Measurements from ENCODE around the gene MRTO4.
"Not testable (repeated sequence)": the region's sequence is repeated elsewhere in the genome, so short reads cannot be mapped to it uniquely, and the experiment has no call there.

Gene MRTO4

DNA sequence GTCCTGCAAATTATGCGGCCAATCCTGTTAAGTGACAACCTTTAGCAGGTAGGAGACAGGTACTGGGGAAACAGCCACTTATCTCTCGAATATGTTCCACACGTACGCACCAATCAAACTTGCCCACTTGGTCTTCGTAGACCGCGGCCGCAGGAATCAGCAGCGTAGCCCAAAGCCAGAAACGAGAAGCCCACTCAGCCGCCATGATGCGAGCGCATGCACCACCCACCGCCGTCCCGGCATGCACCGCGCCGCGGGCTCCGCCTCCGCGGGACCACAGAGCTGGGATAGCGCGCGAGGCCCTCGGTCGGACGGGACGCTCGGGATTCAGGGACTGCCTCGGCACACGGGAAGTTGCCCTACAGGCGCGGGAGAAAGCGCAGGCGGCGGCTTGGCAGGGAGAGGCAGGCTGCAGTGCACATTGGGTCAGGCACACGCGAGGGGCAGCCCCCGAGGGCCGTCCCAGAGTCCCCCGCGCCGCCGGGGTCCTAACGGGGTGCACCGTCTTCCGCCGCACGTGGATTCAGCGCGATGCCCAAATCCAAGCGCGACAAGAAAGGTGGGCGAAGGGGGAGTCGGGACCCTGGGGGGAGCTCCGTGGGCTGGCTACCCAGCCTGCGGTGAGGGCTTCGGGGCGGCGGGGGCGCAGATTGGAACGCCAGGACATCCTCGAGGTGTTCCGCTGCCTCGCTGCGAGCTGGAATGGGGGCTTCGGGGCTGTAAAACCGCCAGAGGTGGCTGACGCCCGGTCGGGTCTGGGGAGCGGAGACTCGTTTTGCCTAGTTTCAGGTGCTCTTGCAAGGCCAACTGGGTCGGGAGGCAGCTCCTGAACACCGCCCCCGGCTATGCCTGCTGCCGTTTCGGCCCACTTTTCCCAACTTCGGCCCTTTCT is at the start of gene MRTO4, which contains the start of gene EMC1:
Gene MRTO4, plus strand, starts transcription at position 501 of the 892 bp plus-strand sequence. Its CDS starts 31 bp downstream, at position 532.
Gene EMC1, minus strand, starts transcription at position 220 of the 892 bp plus-strand sequence. Its CDS starts 15 bp downstream, at position 205.
- peak; percentile 33 to 92 for DNase-seq

DNA sequence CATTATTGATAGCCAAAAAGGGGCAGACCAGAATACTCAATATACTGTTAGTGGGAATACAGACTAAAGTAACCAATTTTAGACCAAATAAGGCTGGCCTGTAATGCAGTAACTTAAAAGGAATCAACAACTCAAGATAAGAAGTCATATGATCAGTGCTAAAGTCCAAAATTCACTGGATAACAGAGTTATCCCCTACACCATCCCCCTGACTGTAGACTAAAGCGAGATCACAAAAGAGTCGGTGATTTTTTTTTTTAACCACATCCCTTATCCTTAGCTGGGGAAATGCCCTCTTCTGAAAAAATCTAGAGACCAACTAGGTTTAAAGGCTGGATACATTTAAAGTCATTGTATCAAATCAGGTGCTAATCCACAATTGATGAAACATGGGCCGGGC is 49.2 kb upstream of the MRTO4 start:
- no peak for DNase-seq

DNA sequence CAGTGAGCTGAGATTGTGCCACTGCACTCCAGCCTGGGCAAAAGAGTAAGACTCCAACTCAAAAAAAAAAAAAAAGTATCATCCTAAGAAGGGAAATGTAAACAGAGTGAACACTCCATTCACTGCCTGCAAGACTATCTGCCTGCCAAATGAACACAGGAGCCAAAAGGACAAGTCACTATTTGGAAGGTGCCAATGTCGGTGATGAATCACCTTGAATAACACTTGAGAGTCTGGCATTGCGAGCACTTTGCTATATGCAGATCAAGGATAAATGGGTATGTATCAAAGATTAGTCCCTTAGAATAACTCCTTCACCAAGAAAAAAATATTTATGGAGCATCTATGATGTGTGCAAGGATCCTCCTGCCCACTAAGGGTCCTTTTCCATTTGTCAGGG is 48.2 kb upstream of the MRTO4 start:
- DNase-seq: no peak

GRCh38 chr1:19204446-19205266 is 46.9 kb upstream of the MRTO4 start:
- no peak for DNase-seq

GRCh38 chr1:19205403-19205802 is 46.2 kb upstream of the MRTO4 start:
- no peak for DNase-seq

- no peak for DNase-seq
These were observed 45.8 kb upstream of the MRTO4 start for GRCh38 chr1:19205845-19206244.

DNA sequence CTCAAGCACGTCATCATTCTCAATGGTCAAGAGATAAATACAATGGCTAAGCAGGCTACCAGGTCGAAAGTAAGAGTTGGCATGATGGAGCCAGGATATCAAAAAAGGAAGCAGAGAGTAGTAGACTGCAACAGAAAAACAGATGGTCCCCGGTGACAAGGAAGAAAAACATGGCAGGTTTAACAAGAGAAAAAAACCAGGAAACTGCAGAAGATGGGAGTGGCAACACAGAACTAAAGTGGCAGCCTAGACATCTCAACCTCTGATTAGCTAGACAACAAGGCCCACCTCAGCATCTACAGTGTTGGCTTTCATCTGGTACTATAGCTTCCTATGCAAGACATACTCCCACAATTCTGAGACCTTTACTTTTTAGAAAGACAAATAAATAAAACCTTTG is 44.7 kb upstream of the MRTO4 start:
- no peak for DNase-seq

GRCh38 chr1:19208710-19209438 is 42.7 kb upstream of the MRTO4 start:
- no peak for DNase-seq

- DNase-seq: peak in 1 of 2 experiments; percentile 33
These were observed 42.1 kb upstream of the MRTO4 start for GRCh38 chr1:19209439-19209989.

GRCh38 chr1:19209990-19210771 is 41.4 kb upstream of the MRTO4 start, which contains the start of gene UBR4:
Gene UBR4, minus strand, starts transcription at chr1:19210266. Its CDS starts 18 bp downstream, at chr1:19210248.
- DNase-seq: peak; percentile 85 to 95

DNA sequence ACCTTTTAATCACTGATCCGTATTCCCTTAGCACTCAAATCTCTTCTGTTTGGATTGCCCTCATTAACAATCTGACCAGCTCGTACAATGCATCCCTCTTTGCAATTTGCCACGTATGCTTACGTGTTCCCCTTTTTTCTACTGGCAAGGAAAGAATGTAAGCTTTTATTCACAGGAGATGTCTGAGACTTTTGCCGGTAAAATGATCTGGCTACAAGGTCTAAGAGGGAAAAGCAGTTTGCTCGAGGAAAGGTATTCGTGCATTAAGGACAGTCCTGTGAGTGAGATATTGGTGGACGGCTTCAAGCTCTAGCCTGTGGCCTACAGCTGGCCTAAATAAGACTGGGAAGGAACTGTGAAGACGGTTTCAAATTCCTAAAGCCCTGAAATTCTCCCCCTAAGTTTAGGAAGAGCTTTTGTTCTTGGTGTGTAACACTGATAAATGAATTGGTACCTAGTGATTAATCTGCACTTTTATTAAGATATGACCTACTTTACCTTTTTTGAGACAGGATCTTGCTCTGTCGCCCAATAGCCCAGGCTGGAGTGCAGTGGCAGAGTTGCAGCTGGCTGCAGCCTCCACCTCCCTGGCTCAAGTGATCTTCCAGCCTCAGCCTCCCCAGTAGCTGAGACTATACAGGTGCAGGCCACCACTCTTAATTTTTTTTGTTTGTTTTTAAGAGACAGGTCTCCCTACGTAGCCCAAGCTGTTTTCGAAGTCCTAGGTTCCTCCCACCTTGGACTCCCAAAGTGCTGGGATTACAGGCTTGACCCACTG is 40.6 kb upstream of the MRTO4 start:
- DNase-seq: peak in 1 of 2 experiments; percentile 6

DNA sequence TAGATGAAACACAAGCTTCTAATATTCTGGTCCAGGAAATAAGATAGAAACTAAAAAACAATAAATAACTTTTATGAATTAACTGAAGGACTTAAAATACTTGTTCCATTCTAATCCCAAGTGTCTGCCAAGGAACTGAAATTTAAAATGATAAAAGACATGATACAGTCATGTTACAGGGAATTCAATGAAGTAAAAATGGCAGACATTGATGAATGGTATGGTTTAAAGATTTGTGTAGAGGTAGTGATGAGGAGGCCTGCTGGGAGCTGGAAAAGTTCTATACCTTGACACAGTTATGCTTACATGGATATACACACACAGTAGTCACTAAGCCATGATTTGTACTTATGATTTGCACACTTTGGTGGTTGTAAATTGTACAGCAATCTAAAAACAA is 39.4 kb upstream of the MRTO4 start:
- no peak for DNase-seq

GRCh38 chr1:19213580-19213979 is 38.0 kb upstream of the MRTO4 start:
- no peak for DNase-seq

DNA sequence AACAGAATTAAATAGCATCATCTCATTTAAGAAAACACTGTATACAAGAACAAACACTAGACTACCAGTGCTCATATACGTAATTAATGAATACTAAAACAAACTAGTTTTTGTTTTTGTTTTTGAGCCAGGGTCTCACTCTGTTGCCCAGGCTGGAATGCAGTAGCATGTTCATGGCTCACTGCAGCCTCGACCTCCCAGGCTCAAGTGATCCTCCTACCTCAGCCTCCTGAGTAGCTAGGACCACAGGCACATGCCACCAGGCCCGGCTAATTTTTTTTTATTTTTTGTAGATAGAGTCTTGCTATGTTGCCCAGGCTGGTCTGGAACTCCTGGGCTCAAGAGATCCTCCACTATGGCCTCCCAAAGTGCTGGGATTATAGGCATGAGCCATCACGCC is 35.0 kb upstream of the MRTO4 start:
- DNase-seq: not testable (repeated sequence)

DNA sequence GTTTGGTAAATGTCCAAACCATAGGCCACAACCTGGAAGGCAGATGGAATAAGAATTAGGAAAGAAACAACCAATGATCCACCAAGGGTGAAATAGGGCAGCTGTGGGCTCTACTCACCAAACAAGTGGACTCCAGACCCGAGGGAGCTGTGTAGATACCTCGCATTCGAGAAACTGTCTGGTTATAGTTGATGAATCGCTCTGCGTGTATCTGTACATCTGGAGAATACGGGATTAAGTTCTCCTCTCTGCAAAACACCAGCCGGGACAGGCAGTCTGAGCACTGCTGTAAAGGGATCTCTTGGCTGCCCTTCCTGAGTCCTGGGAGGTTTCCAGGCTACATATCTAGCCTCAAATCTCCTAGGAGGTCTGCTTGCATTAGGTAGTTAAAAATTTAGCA is 32.2 kb upstream of the MRTO4 start:
- DNase-seq: no peak

GRCh38 chr1:19220080-19220846 is 31.3 kb upstream of the MRTO4 start:
- no peak for DNase-seq

GRCh38 chr1:19220991-19221390 is 30.6 kb upstream of the MRTO4 start:
- DNase-seq: no peak

DNA sequence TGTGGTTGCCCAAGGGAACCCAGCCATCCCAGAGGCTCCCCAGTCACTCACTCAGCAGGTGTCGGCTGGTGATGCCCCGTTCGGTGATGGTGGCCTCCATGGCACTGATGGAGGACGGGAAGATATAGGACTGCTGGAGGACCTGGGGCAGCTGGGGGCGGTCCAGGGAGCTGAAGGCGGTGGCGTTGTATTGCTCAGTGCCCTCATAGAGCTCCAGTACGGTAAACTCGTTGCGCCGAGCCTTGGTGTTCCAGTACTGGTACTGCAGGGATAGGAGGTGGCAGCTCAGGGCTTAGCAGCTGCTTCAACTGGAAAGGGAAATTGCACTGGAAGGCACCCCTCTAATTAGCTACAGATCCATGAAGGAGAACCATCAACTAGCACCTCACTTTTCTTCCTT is 29.0 kb upstream of the MRTO4 start:
- DNase-seq: no peak

- DNase-seq: no peak
These were observed 28.4 kb upstream of the MRTO4 start for GRCh38 chr1:19222979-19223824.
